Measurements from ENCODE around the gene AKAP8L.
A peak's percentile ranks its signal among the peaks of the same experiment; 100 is the strongest.

Gene AKAP8L, protein sequence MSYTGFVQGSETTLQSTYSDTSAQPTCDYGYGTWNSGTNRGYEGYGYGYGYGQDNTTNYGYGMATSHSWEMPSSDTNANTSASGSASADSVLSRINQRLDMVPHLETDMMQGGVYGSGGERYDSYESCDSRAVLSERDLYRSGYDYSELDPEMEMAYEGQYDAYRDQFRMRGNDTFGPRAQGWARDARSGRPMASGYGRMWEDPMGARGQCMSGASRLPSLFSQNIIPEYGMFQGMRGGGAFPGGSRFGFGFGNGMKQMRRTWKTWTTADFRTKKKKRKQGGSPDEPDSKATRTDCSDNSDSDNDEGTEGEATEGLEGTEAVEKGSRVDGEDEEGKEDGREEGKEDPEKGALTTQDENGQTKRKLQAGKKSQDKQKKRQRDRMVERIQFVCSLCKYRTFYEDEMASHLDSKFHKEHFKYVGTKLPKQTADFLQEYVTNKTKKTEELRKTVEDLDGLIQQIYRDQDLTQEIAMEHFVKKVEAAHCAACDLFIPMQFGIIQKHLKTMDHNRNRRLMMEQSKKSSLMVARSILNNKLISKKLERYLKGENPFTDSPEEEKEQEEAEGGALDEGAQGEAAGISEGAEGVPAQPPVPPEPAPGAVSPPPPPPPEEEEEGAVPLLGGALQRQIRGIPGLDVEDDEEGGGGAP

DNA sequence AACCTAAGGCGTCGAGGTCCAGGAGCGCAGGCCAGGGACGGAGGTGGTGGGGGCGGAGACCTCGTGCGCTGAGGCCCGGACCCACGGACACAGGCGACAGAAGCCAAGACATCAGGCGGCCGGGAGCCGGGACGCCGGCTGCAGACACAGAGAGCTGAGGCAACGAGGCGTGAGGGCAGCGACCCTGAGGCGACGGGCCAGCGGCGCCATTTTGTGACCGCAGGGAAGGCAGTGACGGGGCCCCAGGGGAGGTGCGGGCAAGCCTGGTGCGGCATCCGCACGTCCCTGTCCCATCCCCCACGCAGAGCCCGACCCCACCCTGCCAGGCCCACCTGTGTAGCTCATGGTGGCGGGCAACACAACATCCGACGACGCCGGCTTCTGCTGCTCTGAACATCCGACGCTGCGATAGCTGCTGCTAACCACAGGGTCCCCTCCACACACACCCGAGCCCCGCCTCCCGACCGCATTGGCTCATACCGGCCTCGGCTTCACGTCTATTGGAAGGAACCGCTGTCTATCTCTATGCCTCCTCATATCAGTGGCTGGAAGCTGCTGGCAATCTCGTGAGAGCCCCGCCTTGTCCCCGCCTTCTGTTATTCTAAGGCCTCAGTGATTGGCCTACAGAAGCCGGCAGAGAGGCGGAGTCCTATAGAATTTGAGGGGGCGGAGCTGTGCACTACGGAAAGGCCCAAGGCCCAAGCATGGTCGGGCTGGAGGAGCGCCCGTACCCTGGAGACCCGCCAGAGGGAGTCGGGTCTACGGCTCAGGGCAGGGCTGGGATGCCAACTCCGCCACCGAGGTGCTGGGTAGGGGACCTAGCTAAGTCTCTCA, at the start of gene AKAP8L:
TSS of gene AKAP8L (minus strand) at position 410 of the 834 bp plus-strand sequence. CDS start at position 345, 65 bp downstream.
- peak within 1 kb of the TSS; percentile 92 for H3K4me3 ChIP-seq (ENCODE audit: control insufficient read depth, low read depth, low read length)
- TF ChIP-seq, protein P1, sequence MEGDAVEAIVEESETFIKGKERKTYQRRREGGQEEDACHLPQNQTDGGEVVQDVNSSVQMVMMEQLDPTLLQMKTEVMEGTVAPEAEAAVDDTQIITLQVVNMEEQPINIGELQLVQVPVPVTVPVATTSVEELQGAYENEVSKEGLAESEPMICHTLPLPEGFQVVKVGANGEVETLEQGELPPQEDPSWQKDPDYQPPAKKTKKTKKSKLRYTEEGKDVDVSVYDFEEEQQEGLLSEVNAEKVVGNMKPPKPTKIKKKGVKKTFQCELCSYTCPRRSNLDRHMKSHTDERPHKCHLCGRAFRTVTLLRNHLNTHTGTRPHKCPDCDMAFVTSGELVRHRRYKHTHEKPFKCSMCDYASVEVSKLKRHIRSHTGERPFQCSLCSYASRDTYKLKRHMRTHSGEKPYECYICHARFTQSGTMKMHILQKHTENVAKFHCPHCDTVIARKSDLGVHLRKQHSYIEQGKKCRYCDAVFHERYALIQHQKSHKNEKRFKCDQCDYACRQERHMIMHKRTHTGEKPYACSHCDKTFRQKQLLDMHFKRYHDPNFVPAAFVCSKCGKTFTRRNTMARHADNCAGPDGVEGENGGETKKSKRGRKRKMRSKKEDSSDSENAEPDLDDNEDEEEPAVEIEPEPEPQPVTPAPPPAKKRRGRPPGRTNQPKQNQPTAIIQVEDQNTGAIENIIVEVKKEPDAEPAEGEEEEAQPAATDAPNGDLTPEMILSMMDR (conservative IDR thresholded peaks at IDR 0.05; ENCODE audit: control insufficient read depth, insufficient read depth, low read depth, low read length), result peak; percentile 50
- peak; percentile 100 for DNase-seq (ENCODE audit: low read depth)

DNA sequence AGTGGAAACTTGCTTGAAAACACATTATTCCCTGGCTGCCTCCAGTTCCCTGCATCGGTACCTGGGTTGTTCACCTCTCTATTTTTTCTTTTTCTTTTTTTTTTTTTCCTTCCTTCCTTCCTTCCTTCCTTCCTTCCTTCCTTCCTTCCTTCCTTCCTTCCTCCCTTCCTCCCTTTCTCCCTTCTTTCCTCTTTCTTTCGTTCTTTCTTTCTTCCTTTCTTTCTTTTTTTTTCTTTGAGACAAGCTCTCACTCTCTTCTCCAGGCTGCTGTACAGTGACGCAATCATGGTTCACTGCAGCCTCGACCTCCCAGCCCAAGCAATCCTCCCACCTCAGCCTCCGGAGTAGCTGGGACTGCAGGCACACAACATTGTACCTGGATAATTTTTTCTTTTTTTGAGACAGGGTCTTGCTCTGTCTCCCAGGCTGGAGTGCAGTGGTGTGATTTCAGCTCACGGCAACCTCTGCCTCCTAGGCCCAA, 49.0 kb upstream of the AKAP8L start:
- TF ChIP-seq, protein P1 (conservative IDR thresholded peaks at IDR 0.05; ENCODE audit: control insufficient read depth, insufficient read depth, low read depth, low read length), result no peak
- no peak overlapping the region for H3K4me3 ChIP-seq (ENCODE audit: control insufficient read depth, low read depth, low read length)
- no peak for DNase-seq (ENCODE audit: low read depth)

DNA sequence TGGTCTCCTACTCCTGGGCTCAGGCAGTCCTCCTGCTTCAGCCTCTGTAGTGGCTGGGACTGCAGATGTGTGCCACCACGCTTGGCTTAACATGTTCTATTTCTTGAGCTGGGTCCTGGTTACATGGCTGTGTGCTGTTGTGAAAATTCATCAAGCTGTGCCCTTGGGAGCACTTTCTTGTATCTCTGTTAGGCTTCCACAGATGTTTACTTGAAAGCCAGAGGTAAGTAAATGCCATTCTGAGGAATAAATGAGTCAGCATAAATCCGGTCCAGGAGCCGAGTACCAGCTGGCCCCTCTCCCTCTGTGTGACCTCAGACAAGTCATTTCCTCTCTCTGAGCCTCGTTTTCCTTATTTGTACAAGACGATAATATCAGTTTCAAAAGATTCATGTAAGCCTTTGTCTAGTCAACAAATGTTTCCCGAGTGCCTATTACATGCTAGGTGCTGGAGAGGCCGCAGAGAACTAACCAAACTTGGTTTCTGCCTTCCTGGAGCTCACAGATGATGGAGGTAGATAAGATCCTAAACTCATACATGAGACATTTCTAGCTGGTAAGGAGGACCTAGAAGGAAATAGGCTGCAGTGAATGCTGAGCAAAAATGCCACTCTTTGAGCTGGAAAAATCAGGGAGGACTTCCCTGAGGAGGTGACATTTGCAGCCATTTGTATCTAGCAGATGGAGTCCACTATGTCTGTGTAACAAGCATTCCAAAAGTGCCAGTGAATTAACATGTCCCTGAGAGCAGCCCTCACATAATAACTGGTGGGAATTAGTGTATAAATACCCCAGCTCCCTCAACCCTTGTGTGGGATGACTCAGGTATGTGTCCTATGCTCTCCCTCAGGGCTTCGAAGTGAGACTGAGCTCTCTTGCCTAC, 48.3 kb upstream of the AKAP8L start:
- H3K4me3 ChIP-seq (ENCODE audit: control insufficient read depth, low read depth, low read length), result no peak overlapping the region
- TF ChIP-seq, protein P1 (conservative IDR thresholded peaks at IDR 0.05; ENCODE audit: control insufficient read depth, insufficient read depth, low read depth, low read length), result no peak
- peak; percentile 39 for DNase-seq (ENCODE audit: low read depth)

DNA sequence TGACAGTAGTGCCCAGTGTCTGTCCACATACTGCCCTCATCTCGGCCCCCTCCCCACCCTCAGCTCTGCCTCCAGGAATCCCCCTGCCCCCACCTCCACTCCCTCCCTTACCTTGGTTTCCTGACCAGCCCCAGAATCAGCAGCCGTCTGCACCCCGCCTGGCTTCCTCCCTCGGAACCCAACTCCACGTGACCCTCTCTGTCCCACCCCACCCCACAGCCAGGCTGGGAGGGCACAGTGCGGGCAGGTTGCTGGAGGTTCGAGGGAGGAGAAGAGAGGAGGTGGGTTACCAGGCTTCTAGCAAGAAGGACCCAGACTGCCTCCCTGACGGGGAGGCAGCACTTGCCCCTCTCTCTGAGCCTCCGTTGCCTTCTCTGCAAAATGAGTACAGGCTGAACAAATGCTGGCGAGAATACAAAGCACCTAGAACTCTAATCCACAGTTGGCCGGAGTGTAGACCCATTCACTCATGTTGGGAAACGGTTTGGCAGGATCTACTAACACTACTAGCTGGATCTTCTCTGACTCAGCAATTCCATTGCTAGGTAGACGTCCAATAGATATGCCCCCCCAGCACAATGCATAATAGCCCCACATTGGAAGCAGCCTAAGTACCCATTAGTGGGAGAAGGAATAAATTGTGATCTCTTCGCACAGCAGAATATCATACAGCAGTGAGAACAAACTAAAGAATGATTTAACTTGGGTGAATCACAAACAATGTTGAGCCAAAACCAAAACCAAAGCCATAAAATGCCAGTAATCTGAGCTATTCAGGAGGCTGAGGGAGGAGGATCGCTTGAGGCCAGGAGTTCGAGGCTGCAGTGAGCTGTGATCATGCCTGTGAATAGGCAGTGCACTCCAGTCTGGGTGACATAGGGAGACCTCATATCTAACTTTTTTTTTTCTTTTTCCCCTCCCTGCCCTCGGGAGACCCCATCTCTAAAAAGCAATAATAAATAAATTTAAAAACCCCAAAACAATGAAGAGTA, 45.9 kb upstream of the AKAP8L start, which contains the start of gene RASAL3:
TSS of gene RASAL3 (minus strand) at position 151 of the 992 bp plus-strand sequence. CDS start 186 bp downstream, outside the sequence.
- no peak within 1 kb of the TSS for H3K4me3 ChIP-seq (ENCODE audit: control insufficient read depth, low read depth, low read length)
- DNase-seq (ENCODE audit: low read depth), result no peak
- TF ChIP-seq, protein P1 (conservative IDR thresholded peaks at IDR 0.05; ENCODE audit: control insufficient read depth, insufficient read depth, low read depth, low read length), result no peak

DNA sequence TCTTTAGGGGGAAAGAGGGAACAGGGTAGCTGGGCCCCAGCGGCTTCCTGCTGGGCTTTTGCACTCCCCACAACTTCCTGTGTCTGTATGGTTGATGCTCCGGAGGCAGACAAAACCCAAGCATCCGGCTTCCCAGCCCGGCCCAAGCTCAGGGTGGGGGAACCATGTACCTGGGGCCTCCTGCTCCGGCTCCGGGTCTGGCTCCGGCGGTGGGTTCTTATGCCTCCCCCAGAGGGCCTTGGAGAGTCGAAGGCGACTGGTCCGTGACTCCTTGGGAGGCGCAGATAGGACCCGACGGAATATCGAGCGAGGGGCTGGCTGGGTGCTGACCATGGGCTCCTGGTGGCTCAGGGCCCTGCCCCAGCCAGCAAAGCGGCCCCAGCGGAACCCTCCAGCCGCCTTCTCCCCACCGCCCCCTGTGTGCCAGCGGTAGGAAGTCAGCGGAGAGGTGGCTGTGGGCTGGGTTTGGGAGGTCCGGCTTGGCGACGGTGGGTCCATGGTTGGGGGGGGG, 45.1 kb upstream of the AKAP8L start:
- TF ChIP-seq, protein P1 (conservative IDR thresholded peaks at IDR 0.05; ENCODE audit: control insufficient read depth, insufficient read depth, low read depth, low read length), result no peak
- no peak for DNase-seq (ENCODE audit: low read depth)
- H3K4me3 ChIP-seq (ENCODE audit: control insufficient read depth, low read depth, low read length), result no peak overlapping the region
